CD4-positive, alpha-beta T cell treated with Interleukin-10 for 1 hour (primary cell): Measurements from ENCODE around the gene PSMC1.
A peak's percentile ranks its signal among the peaks of the same experiment; 100 is the strongest.

ENCODE experiments used
- DNase-seq: peaks from one replicate; pipeline ENCODE4 v3.0.0-alpha.2; 2020

The PSMC1 gene

DNA sequence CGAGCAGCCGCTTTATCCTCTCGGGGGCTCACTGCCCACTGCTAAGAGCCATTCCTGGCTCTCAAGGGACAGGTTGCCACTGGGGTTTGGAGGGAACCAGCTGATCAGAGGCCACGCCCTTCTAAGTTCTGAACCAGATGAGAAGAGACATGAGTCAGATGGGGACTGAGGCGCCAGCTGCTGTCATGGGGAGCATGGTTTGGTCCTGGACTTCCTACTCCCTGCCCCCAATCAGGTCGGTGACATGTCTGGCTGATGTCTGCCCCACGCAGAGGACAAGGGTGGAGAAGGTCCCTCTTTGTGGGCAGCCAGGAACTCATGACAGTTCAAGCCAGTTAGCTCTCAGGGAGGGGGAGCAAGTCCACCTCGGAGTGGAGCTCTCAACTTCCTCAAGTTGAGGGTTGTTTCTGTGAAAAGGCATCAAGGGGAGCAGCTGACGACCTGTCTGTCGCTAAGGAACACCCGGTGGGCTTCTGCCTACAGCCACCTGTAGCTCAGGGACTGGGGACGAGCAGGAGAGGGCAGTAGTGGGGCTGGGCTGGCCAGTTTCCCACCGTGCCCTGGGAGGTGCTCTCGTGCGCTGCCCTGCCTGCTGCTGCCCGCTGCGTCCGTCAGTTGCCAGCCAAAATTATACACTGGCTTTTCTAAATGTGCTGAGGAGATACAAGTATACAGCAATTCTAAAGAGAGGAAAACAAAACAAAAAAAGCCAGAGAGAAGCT is 20.5 kb downstream of the PSMC1 start:
- no peak for DNase-seq

DNA sequence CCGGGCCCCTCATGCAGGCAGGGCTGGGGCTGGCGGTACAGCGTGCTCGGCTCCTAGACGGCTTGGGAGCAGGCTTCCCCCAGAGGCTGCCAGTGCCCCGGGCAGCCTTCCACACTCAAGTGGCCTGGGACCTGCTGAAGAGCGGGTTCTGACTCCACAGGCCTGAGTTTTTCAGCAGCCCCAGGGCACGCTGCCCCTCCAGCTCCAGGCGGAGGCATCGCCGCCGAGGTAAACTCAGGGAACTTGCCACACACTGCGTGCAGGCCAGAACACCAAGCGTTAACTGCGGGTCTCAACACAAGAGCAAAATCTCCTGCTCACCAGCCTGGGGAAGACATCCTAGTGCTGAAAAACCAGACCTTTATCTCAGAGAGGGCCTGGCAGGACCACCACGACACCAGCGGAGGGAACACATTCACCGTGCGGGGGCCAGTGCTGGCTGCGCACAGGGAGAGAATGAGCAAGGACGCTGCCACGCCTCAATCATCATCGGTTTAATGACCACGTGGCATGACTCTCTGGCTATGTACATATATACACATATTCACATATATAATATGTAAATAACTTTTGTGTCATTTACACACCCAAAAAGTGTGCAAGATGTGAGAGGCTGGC is 21.3 kb downstream of the PSMC1 start:
- no peak for DNase-seq

DNA sequence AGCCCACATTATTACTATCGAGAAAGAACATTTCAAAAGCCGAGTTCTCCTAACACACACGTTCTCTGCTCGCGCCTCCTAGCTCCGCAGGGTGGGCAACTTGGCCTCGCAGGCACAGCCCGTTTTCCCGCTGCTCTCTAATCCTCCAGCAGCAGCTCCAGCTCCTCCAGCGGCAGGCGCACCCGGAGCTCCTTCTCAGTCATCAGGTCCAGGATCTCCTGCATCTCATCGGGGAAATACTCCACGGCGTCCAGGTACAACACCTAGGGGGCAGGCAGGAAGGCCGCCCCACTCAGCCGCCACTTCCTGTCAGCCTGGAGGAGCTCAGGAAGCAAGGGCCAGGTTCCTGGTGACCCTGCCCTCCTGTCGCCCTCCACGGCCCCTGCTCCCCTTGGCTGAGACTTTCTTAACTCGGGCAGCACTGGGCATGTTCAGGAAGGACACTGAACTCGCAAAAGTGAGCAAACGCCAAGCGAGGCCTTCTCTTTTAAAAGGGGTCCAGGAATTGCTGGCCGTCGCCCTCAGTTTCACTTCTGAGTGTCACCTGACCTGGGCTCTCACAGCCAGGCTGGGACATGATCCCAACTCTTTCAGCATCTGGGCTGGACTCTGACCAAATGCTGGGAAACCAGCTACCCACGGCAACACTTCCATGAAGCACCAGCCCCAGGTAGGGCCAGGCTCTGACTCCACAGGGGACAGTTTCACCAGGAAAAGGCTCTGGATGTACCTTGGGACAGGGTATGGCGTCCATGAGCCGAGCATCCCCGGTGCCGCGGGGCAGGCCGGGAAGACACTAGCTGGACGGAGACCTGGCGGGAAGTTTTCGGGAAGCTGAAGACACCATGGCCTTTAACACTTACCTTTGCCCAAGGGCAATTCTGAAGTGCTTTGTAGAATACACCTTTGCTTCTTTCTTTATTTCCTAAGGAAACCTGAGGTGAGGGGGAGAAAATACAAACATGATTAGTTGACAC is 22.1 kb downstream of the PSMC1 start:
- DNase-seq, result no peak

GRCh38 chr14:90280096-90280495 is 23.7 kb downstream of the PSMC1 start:
- no peak for DNase-seq

DNA sequence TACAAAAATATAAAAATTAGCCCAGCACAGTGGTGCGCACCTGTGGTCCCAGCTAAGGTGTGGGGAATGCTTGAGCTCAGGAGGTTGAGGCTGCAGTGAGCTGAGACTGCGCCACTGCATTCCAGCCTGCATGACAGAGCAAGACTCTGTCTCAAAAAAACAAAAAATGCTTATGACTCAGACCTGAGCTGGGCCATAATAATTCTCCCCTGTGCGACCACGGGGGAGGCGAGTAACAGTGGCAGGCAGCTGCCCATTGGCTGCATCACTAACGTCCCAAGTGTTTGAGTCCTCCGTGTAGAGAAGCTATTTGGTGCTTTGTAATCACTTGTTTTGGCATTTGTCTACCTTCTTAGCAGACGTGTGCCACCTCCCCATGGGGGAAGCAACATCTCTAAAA is 24.9 kb downstream of the PSMC1 start:
- no peak for DNase-seq

DNA sequence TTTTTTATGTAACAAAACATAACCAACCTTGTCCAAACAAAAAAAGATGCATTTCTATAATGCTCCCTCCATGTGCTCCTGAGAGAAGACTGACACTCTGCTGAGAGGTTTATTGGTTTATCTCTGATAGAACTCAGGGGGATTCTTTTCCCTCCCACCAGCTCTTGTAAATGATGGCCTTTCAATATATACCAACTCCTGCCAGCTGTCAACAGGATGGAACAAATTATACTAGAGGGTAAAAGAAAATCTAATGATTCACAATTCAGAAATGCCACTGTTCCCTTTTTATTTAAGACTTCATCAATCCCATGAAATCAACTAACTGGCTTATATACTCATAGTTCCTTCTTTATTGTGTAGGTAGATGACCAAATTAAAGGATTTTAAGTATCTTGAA is 25.4 kb downstream of the PSMC1 start:
- no peak for DNase-seq

DNA sequence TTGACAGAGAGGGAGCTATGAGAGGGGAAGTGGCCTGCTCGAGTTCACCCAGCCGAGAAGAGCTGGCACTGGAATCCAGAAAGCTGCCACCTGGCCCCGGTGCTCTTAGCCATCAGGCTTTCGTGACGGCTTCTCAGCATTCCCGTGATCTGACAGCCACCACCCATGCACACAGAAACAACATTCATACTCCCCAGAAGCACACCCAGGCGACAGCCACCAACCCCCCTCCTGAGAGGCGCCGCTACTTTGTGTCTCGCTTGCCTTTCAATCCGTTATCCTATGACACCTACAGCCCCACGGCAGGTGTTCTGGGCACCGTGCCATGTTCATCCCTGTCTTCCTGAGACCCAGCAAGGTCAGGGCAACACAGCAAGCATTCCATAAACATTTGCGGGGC is 31.4 kb downstream of the PSMC1 start:
- no peak for DNase-seq

- no peak for DNase-seq
Observed at GRCh38 chr14:90288651-90289355, 32.5 kb downstream of the PSMC1 start.

- no peak for DNase-seq
Observed at GRCh38 chr14:90290337-90291011, 34.1 kb downstream of the PSMC1 start.

DNA sequence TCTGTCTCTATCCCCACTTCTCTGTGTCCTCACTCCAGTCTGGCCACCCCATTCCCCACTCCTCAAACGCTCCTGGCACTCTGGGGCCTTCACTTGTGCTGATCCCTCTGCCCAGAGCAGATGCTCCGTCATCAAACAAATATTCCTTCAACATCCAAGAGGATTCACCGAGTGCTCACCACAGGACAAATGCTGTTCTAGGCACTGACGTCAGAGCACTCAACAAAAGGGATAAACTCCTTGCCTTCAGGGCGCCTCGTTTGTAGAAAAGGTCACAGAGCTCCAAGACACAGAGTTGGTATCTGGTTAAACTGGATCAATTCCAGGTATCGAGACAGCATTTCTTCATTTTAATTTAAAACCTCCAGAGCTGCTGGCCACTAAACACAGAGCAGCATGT is 35.3 kb downstream of the PSMC1 start:
- DNase-seq, result no peak

GRCh38 chr14:90293766-90294730 is 37.7 kb downstream of the PSMC1 start:
- no peak for DNase-seq

DNA sequence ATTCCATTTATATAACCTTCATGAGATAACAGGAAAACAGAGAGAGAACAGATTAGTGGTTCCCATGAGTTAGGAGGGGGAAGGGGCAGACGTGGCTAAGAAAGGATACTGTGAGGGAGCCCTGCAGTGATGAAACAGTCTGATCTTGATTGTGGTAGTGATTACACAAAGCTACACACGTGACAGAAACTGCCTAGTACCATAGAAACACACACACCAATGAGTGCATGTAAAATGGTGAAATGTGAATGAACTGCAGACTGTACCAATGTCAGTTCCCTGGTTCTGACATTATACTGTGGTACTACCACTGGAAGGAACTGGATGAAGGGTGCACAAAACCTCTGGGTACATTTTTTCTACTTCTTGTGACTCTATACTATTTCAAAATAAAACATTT is 38.5 kb downstream of the PSMC1 start:
- no peak for DNase-seq

DNA sequence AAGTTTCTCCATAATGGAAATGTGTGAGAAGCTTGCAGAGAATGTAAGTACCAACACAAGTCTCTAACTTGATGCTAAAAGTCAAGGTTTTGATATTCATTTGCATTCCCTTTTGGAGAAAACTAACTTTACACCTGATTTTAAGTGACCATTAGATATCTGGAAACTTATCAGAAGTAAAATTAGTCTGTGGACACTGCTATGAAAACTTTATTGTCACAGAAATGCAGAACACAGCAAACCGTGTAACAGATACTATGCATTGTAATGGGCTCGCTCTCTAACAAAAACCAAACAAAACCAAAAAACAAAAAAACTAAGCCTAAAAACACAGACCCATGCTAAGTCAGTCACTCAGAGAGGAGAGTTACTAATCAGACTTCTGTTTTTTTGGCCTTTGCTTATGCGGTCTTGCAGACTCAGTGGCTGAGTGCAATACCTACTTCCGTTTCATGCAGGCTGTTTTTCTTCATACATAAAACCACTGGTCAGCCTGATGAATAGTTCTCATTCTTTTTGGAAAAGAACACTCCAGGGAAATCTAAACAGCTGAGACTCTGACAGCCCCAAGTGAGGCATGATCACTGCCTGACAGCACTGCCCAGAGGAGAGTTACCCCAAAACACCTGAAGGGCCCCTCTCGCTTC is 39.6 kb downstream of the PSMC1 start:
- DNase-seq, result no peak

DNA sequence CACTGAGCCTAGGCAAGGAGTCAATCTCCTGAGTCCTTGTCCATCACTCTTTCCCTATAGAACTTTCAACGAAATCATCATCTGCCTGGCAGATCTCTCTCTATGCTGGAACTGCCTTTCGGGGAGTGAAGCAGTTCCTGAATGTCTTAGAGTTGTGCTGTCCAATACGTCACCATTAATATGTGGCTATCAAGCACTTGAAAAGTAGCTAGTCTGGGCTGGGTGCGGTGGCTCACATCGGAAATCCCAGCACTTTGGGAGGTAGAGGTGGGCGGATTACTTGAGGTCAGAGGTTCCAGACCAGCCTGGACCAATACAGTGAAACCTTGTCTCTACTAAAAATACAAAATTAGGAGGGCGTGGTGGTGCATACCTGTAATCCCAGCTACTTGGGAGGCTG is 40.3 kb downstream of the PSMC1 start:
- DNase-seq, result no peak

DNA sequence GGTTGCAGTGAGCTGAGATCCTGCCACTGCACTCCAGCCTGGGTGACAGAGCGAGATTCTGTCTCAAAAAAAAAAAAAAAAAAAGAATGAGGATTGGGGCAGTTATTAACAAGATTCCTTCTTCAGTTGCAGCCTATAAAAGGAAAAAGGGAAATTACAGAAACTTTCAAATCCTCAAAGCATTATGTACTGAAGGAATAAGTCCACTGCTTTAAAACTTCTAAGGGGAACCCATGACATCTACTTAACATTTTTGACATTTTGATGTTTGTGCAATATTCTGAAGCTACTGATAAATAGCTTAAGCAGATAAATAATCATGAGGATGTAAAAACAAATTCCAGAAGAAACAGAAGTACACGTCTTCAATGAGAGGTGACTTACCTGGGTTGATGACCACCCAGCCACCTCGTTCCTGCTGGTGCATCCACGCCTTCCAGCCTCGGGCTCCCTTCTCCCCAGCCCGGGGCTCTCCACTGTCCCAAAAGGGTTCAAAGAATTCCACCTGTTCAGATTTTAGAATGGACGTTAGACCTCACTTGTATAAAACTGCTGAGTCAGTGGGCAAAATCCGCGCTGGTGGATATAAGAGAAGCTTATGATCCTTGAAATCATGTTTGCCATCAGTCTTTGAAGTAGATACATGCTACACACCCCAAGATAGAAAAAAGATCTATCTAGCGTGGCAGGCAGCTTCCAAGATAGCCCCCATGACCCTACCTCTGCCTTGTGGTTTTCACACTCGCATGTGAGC is 41.7 kb downstream of the PSMC1 start:
- DNase-seq, result no peak

DNA sequence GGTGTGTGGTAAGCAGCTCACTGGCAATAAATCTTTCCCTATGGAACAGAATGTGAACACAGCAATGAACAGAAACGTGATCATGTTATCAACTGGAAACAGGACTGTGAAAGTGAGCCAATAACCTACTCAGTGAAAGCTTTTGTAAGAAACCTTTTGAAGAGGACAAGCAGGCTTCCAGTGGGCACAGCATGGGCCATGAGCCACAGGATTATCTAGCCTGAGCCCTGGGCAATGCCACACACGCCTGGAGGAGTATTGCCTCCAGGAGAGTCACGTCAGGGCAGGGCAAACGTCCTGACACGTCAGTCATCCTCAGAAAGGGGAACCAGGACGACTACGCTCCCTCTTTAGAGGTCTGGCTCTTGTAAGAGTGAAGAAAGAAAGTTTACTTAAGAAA is 43.1 kb downstream of the PSMC1 start:
- DNase-seq, result no peak

GRCh38 chr14:90300611-90301047 is 44.3 kb downstream of the PSMC1 start:
- no peak for DNase-seq

DNA sequence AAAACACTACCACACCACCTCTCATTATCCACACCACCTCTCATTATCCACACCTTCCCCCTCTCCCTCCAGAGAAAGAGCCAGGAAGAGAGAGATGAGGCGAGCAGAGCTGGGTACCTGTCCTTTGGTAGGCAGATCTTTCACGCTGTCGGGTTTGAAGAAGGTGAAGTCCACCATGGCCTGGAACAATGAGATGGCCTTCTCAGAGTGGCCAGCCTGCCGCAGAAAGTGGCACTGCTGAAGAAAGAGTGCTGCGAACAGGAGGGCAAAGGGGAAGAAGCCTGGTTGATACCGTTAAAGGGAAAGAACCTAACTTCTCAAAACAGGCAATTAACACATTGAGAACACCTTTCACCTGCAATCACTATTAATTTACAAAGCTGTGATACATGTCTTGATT is 44.8 kb downstream of the PSMC1 start:
- no peak for DNase-seq

GRCh38 chr14:90301668-90302090 is 45.3 kb downstream of the PSMC1 start:
- peak; percentile 35 for DNase-seq
